Fibroblast of skin of back (primary cell): ENCODE measurements around the gene CHST2.

Source experiments
- DNase-seq: peaks from one replicate; pipeline ENCODE4 v3.0.0-alpha.2; 2013

Gene CHST2

GRCh38 chr3:143132246-143132980 is 12.8 kb downstream of the CHST2 start:
- DNase-seq = no peak

- DNase-seq = peak; percentile 19
Observed at GRCh38 chr3:143134471-143134870, 14.9 kb downstream of the CHST2 start.

GRCh38 chr3:143135150-143135549 is 15.6 kb downstream of the CHST2 start:
- peak; percentile 98 for DNase-seq

- DNase-seq = no peak
Observed at GRCh38 chr3:143137435-143138036, 18.0 kb downstream of the CHST2 start.

GRCh38 chr3:143138953-143139352 is 19.4 kb downstream of the CHST2 start:
- no peak for DNase-seq

- DNase-seq = peak; percentile 67
Observed at GRCh38 chr3:143139762-143140161, 20.2 kb downstream of the CHST2 start.

GRCh38 chr3:143140550-143140949 is 21.0 kb downstream of the CHST2 start:
- no peak for DNase-seq

- DNase-seq = no peak
Observed at GRCh38 chr3:143142354-143142753, 22.8 kb downstream of the CHST2 start.

- DNase-seq = no peak
Observed at GRCh38 chr3:143145906-143146305, 26.3 kb downstream of the CHST2 start.

GRCh38 chr3:143146486-143147274 is 27.1 kb downstream of the CHST2 start:
- no peak for DNase-seq

- no peak for DNase-seq
Observed at GRCh38 chr3:143147707-143148106, 28.1 kb downstream of the CHST2 start.

GRCh38 chr3:143150071-143150470 is 30.5 kb downstream of the CHST2 start:
- no peak for DNase-seq

- DNase-seq = no peak
Observed at GRCh38 chr3:143151004-143151731, 31.6 kb downstream of the CHST2 start.

- no peak for DNase-seq
Observed at GRCh38 chr3:143152043-143152442, 32.5 kb downstream of the CHST2 start.

- DNase-seq = no peak
Observed at GRCh38 chr3:143155756-143156155, 36.2 kb downstream of the CHST2 start.

GRCh38 chr3:143158014-143158988 is 38.7 kb downstream of the CHST2 start:
- no peak for DNase-seq

- no peak for DNase-seq
Observed at GRCh38 chr3:143160437-143160836, 40.9 kb downstream of the CHST2 start.

- no peak for DNase-seq
Observed at GRCh38 chr3:143163562-143164100, 44.1 kb downstream of the CHST2 start.

GRCh38 chr3:143165211-143165610 is 45.6 kb downstream of the CHST2 start:
- DNase-seq = no peak

GRCh38 chr3:143165612-143166285 is 46.2 kb downstream of the CHST2 start:
- DNase-seq = peak; percentile 78

GRCh38 chr3:143166376-143166775 is 46.8 kb downstream of the CHST2 start:
- DNase-seq = no peak
